Measurements from ENCODE around the gene STAT3.
"Not testable (repeated sequence)": the region's sequence is repeated elsewhere in the genome, so short reads cannot be mapped to it uniquely, and the experiment has no call there.

The STAT3 gene

GRCh38 chr17:42388381-42389134 is at the start of gene STAT3:
STAT3 (minus strand) TSS chr17:42388442; CDS start chr17:42348516, 39,926 bp downstream.
- FAIRE-seq (peak; percentile 96), DNase-seq (ENCODE audit: insufficient read length, low spot score) (peak; percentile 100)

GRCh38 chr17:42436391-42436790 is 48.1 kb upstream of the STAT3 start:
- no peak for FAIRE-seq

GRCh38 chr17:42431758-42432161 is 43.5 kb upstream of the STAT3 start:
- FAIRE-seq = no peak

More at GRCh38 chr17:42436391-42436790, 48.1 kb upstream of the STAT3 start:
- no peak for DNase-seq (ENCODE audit: insufficient read length, low spot score)

GRCh38 chr17:42429726-42430447 is 41.6 kb upstream of the STAT3 start:
- no peak for DNase-seq (ENCODE audit: insufficient read length, low spot score)
- no peak for FAIRE-seq

More at GRCh38 chr17:42431758-42432161, 43.5 kb upstream of the STAT3 start:
- no peak for DNase-seq (ENCODE audit: insufficient read length, low spot score)

GRCh38 chr17:42428141-42428944 is 40.1 kb upstream of the STAT3 start:
- FAIRE-seq (peak; percentile 87), DNase-seq (ENCODE audit: insufficient read length, low spot score) (peak; percentile 90)

- FAIRE-seq = no peak
- no peak for DNase-seq (ENCODE audit: insufficient read length, low spot score)
Measured at GRCh38 chr17:42424991-42425610, 36.9 kb upstream of the STAT3 start.

GRCh38 chr17:42423766-42424165 is 35.5 kb upstream of the STAT3 start:
- no peak for FAIRE-seq

GRCh38 chr17:42422958-42423712 is 34.9 kb upstream of the STAT3 start, which contains the start of gene CAVIN1:
CAVIN1 (minus strand) TSS chr17:42423256; CDS start chr17:42423097, 159 bp downstream.
- FAIRE-seq = peak; percentile 83

More at GRCh38 chr17:42423766-42424165, 35.5 kb upstream of the STAT3 start:
- DNase-seq (ENCODE audit: insufficient read length, low spot score) = no peak

GRCh38 chr17:42422412-42422957 is 34.2 kb upstream of the STAT3 start:
- DNase-seq (ENCODE audit: insufficient read length, low spot score) = no peak
- FAIRE-seq = peak; percentile 57

More at GRCh38 chr17:42422958-42423712, 34.9 kb upstream of the STAT3 start, which contains the start of gene CAVIN1:
- DNase-seq (ENCODE audit: insufficient read length, low spot score) = peak; percentile 99

GRCh38 chr17:42421507-42422338 is 33.5 kb upstream of the STAT3 start:
- FAIRE-seq (peak; percentile 42), DNase-seq (ENCODE audit: insufficient read length, low spot score) (peak; percentile 77)

- DNase-seq (ENCODE audit: insufficient read length, low spot score) (no peak), FAIRE-seq (no peak)
Measured at GRCh38 chr17:42421136-42421506, 32.9 kb upstream of the STAT3 start.

GRCh38 chr17:42417981-42418380 is 29.7 kb upstream of the STAT3 start:
- DNase-seq (ENCODE audit: insufficient read length, low spot score); FAIRE-seq: not testable (repeated sequence)

- DNase-seq (ENCODE audit: insufficient read length, low spot score) = no peak
Measured at GRCh38 chr17:42414704-42415409, 26.6 kb upstream of the STAT3 start.

GRCh38 chr17:42413464-42414040 is 25.3 kb upstream of the STAT3 start:
- DNase-seq (ENCODE audit: insufficient read length, low spot score) (no peak), FAIRE-seq (no peak)

More at GRCh38 chr17:42414704-42415409, 26.6 kb upstream of the STAT3 start:
- no peak for FAIRE-seq

GRCh38 chr17:42411905-42412679 is 23.9 kb upstream of the STAT3 start:
- DNase-seq (ENCODE audit: insufficient read length, low spot score) (no peak), FAIRE-seq (no peak)

- no peak for FAIRE-seq
Measured at GRCh38 chr17:42411361-42411760, 23.1 kb upstream of the STAT3 start.

GRCh38 chr17:42410319-42410685 is 22.1 kb upstream of the STAT3 start:
- no peak for FAIRE-seq

More at GRCh38 chr17:42411361-42411760, 23.1 kb upstream of the STAT3 start:
- DNase-seq (ENCODE audit: insufficient read length, low spot score) = no peak

More at GRCh38 chr17:42410319-42410685, 22.1 kb upstream of the STAT3 start:
- no peak for DNase-seq (ENCODE audit: insufficient read length, low spot score)

Measured in HTR-8/SVneo (cell line).